Astrocyte of the spinal cord (primary cell): ENCODE measurements around the gene SNAP47.

Experiments used
- DNase-seq: peaks from one replicate; pipeline ENCODE4 v3.0.0; 2011; ENCODE audit warnings: low read depth, low spot score
- H3K4me3 ChIP-seq: 2 replicates; pipeline ENCODE4 v1.5.1; 2011; ENCODE audit warnings: low read depth, mild to moderate bottlenecking, low read length, moderate library complexity
- CTCF ChIP-seq: IDR thresholded peaks from 2 replicates; pipeline ENCODE4 v1.5.1; 2012; ENCODE audit warnings: low read depth, mild to moderate bottlenecking, low read length, inconsistent platforms
- in situ Hi-C: cut with HindIII; loops from 2 replicates; pipeline ENCODE4 v1.10.0; 2017; ENCODE audit warnings: low sequenced_read_pairs

The SNAP47 gene

GRCh38 chr1:227824204-227824603 lies 89.0 kb downstream of the SNAP47 start:
- DNase-seq = no peak
- TF ChIP-seq CTCF = no peak
- H3K4me3 ChIP-seq = no peak overlapping the region
- in situ Hi-C loops = no loop called here

- in situ Hi-C loops = no loop called here
- TF ChIP-seq CTCF = no peak
- no peak overlapping the region for H3K4me3 ChIP-seq
These were observed 93.6 kb downstream of the SNAP47 start for GRCh38 chr1:227828786-227829185.

More at GRCh38 chr1:227828786-227829185, 93.6 kb downstream of the SNAP47 start:
- DNase-seq = no peak
